NCI-H82 treated with DMSO at 0.1 percent for 48 hours (cell line): ENCODE data around the gene C12orf43.

Source experiments
- DNase-seq: peaks from one replicate; lab custom pipeline; 2025; ENCODE audit not compliant: unreplicated experiment; lab: John Stamatoyannopoulos, UW

C12orf43 gene

GRCh38 chr12:121033625-121034349 is 17.5 kb upstream of the C12orf43 start:
- no peak for DNase-seq

- DNase-seq = no peak
Observed at GRCh38 chr12:121030576-121031212, 14.4 kb upstream of the C12orf43 start.

GRCh38 chr12:121026274-121027045 is 10.2 kb upstream of the C12orf43 start:
- DNase-seq = no peak

- no peak for DNase-seq
Observed at GRCh38 chr12:121025442-121026226, 9.3 kb upstream of the C12orf43 start.

GRCh38 chr12:121023799-121024198 is 7.5 kb upstream of the C12orf43 start:
- no peak for DNase-seq

GRCh38 chr12:121022713-121023112 is 6.4 kb upstream of the C12orf43 start:
- DNase-seq = no peak

- no peak for DNase-seq
Observed at GRCh38 chr12:121021754-121022153, 5.5 kb upstream of the C12orf43 start.

- DNase-seq = no peak
Observed at GRCh38 chr12:121018860-121019617, 2.8 kb upstream of the C12orf43 start.

- DNase-seq = no peak
Observed at GRCh38 chr12:121017966-121018491, 1.7 kb upstream of the C12orf43 start.

- no peak for DNase-seq
Observed at GRCh38 chr12:121013715-121014114, 2.6 kb downstream of the C12orf43 start.

- no peak for DNase-seq
Observed at GRCh38 chr12:121011820-121012219, 4.5 kb downstream of the C12orf43 start.

GRCh38 chr12:121010860-121011259 is 5.4 kb downstream of the C12orf43 start:
- no peak for DNase-seq

GRCh38 chr12:121009741-121010140 is 6.5 kb downstream of the C12orf43 start:
- no peak for DNase-seq

- DNase-seq = no peak
Observed at GRCh38 chr12:121008347-121009098, 7.8 kb downstream of the C12orf43 start.

- DNase-seq = peak; percentile 6
Observed at GRCh38 chr12:121005346-121005815, 10.9 kb downstream of the C12orf43 start.

GRCh38 chr12:121004253-121004815 is 12.0 kb downstream of the C12orf43 start:
- no peak for DNase-seq

GRCh38 chr12:121003650-121004049 is 12.6 kb downstream of the C12orf43 start:
- DNase-seq = no peak

- no peak for DNase-seq
Observed at GRCh38 chr12:121001841-121002483, 14.3 kb downstream of the C12orf43 start.
